ENCODE results near the gene TKT.
A peak's percentile ranks its signal among the peaks of the same experiment; 100 is the strongest.
"Not testable (repeated sequence)": the region's sequence is repeated elsewhere in the genome, so short reads cannot be mapped to it uniquely, and the experiment has no call there.

Gene TKT

GRCh38 chr3:53273146-53273670, 17.4 kb upstream of the TKT start:
- DNase-seq (ENCODE audit: extremely low read depth, low read depth), result no peak
- TF ChIP-seq, protein P1, sequence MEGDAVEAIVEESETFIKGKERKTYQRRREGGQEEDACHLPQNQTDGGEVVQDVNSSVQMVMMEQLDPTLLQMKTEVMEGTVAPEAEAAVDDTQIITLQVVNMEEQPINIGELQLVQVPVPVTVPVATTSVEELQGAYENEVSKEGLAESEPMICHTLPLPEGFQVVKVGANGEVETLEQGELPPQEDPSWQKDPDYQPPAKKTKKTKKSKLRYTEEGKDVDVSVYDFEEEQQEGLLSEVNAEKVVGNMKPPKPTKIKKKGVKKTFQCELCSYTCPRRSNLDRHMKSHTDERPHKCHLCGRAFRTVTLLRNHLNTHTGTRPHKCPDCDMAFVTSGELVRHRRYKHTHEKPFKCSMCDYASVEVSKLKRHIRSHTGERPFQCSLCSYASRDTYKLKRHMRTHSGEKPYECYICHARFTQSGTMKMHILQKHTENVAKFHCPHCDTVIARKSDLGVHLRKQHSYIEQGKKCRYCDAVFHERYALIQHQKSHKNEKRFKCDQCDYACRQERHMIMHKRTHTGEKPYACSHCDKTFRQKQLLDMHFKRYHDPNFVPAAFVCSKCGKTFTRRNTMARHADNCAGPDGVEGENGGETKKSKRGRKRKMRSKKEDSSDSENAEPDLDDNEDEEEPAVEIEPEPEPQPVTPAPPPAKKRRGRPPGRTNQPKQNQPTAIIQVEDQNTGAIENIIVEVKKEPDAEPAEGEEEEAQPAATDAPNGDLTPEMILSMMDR (IDR thresholded peaks at IDR 0.05; ENCODE audit: low read depth, low read length, missing control alignments), result no peak
- H3K4me3 ChIP-seq (replicated peaks; ENCODE audit: low read depth, low read length), result no peak overlapping the region

DNA sequence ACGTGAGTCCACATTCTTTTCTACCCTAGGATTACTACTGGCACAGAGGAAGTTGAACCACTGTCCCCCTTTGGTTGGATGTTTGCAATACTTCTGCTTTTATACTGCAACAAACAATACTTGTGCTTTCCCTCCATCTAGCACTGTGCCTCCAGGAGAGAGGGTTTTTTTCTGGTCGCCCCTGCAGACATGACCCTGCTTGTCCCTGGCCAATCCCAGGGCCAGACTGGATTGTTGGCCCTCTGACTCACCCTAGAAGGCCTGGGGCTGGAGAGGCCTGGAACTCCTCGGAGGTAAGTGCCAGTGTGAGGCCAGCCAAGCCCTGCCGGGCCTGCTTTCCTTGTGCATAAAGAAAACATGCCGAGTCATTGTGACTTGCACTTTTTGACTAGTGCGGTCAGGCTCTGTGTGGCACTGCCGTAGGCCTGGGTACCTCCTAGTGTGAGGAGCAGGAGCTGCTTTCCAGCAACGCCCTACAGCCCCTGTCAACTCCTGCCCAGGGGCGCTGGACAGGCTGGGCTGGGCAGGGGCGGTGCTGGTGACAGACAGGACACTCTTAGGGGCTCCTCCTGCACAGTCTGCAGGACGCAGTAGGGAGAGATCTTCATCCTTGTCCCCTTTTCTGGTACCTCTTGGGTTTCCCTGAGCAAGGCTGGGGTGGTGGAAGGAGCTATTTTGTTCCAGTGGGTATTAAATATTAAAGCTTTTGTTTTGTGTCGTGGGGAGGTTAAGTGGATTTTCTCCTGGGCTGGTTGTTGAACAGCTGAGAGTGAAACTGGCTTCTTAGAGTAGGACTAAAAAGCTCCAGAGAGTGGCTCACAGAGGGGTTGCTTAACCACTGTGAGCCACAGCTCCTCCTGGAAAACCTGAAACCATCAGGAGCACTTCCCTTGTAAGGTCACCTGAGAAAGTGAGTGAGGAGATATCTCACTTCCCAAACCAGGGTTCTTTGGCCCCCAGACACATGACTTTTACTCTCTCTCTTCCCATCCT, 14.4 kb upstream of the TKT start:
- TF ChIP-seq, protein P1 (IDR thresholded peaks at IDR 0.05; ENCODE audit: low read depth, low read length, missing control alignments), result no peak
- peak; percentile 91 for DNase-seq (ENCODE audit: extremely low read depth, low read depth)
- no peak overlapping the region for H3K4me3 ChIP-seq (replicated peaks; ENCODE audit: low read depth, low read length)

DNA sequence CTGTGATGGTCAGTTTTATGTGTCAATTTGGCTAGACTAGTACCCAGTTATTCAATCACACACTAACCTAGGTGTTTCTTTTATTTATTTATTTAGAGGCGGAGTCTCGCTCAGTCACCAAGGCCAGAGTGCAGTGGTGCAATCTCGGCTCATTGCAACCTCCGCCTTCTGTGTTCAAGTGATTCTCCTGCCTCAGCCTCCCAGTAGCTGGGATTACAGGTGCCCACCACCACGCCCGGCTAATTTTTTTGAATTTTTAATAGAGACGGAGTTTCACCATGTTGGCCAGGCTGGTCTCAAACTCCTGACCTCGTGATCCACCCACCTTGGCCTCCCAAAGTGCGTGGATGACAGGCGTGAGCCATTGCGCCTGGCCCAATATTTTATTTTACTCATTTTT, 13.4 kb upstream of the TKT start:
- not testable (repeated sequence) for H3K4me3 ChIP-seq (replicated peaks; ENCODE audit: low read depth, low read length); DNase-seq (ENCODE audit: extremely low read depth, low read depth)

GRCh38 chr3:53267766-53268165, 11.9 kb upstream of the TKT start:
- TF ChIP-seq, protein P1 (IDR thresholded peaks at IDR 0.05; ENCODE audit: low read depth, low read length, missing control alignments), result no peak
- no peak overlapping the region for H3K4me3 ChIP-seq (replicated peaks; ENCODE audit: low read depth, low read length)

GRCh38 chr3:53264718-53265117, 8.9 kb upstream of the TKT start:
- no peak for DNase-seq (ENCODE audit: extremely low read depth, low read depth)
- TF ChIP-seq, protein P1 (IDR thresholded peaks at IDR 0.05; ENCODE audit: low read depth, low read length, missing control alignments), result no peak
- no peak overlapping the region for H3K4me3 ChIP-seq (replicated peaks; ENCODE audit: low read depth, low read length)

More at GRCh38 chr3:53267766-53268165, 11.9 kb upstream of the TKT start:
- DNase-seq (ENCODE audit: extremely low read depth, low read depth), result no peak

GRCh38 chr3:53263907-53264306, 8.1 kb upstream of the TKT start:
- no peak overlapping the region for H3K4me3 ChIP-seq (replicated peaks; ENCODE audit: low read depth, low read length)
- DNase-seq (ENCODE audit: extremely low read depth, low read depth), result no peak
- TF ChIP-seq, protein P1 (IDR thresholded peaks at IDR 0.05; ENCODE audit: low read depth, low read length, missing control alignments), result no peak

DNA sequence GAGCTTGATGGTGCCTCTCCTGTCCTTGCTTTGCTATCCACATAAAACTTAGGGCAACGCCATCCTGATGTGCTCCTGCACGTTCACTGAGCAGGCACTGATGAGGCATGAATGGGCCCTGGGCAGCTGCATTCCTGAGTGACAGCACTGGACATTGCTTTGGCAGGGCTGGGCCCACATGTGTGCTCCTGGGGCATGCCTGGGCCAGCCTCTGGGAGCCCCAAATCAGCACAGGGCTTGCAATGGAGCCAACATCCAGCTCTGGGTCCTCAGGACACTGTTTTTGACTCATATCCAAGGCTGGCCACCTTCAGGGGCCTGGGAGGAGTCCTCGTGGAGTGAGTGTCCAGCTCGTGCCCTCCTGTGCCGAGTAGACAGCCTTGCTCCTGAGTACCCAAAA, 5.9 kb upstream of the TKT start:
- no peak for DNase-seq (ENCODE audit: extremely low read depth, low read depth)
- no peak overlapping the region for H3K4me3 ChIP-seq (replicated peaks; ENCODE audit: low read depth, low read length)
- TF ChIP-seq, protein P1 (IDR thresholded peaks at IDR 0.05; ENCODE audit: low read depth, low read length, missing control alignments), result no peak

Data from HFF-Myc (cell line).